Mucosa of gallbladder (tissue), 1 donor: ENCODE results near the gene EAF2. TPM values are rescaled to one million over a fixed set of nuclear protein-coding genes. Genes with fewer than 3 reads are reported as not detected.

ENCODE experiments used
- total RNA-seq: library from RNA; stranded (reverse); gene quantifications from one replicate; pipeline ENCODE4 v1.2.1, GENCODE V29; 2021
- donor health status: DM: no; HTN: no; CAD: no.

The EAF2 gene
- total RNA-seq, 1 donor from 2014 or later, result 5.2 TPM

Other genes starting within 250 kb of the EAF2 start
- 0.03 TPM for gene FBXO40, start 241.8 kb upstream of the EAF2 start, total RNA-seq
- gene HCLS1, start 174.3 kb upstream of the EAF2 start, total RNA-seq, result 48.7 TPM
- gene GOLGB1, start 85.5 kb upstream of the EAF2 start, total RNA-seq, result 79.9 TPM
- gene IQCB1, start 149 bp upstream of the EAF2 start, total RNA-seq, result 15.9 TPM
- 18.8 TPM for gene SLC15A2, start 59.2 kb downstream of the EAF2 start, total RNA-seq
- gene ILDR1, start 187.0 kb downstream of the EAF2 start, total RNA-seq, result 19.9 TPM
- gene CD86, start 220.2 kb downstream of the EAF2 start, total RNA-seq, result 10.5 TPM